Right renal pelvis (tissue), 4 donors: ENCODE measurements around the gene SINHCAF. TPM values are rescaled to one million over a fixed set of nuclear protein-coding genes. Genes with fewer than 3 reads are reported as not detected.
A peak's percentile ranks its signal among the peaks of the same experiment; 100 is the strongest.

ENCODE experiments used
- DNase-seq, 4 donors: peaks; one replicate each; pipeline ENCODE4 v3.0.0-alpha.2; 2013; ENCODE audit warnings: low read depth in 4 of 4, low spot score in 3 of 4, missing footprints in 1 of 4
- polyA plus RNA-seq, 4 donors: library from polyadenylated mRNA; unstranded; fragments of 120-200 nt; gene quantifications; one replicate each; pipeline ENCODE4 v1.2.1, GENCODE V29; 2013; ENCODE audit not compliant: insufficient read length in 4 of 4

Gene SINHCAF
- polyA plus RNA-seq, 4 donors: 258 to 308 (median 277) TPM

DNA sequence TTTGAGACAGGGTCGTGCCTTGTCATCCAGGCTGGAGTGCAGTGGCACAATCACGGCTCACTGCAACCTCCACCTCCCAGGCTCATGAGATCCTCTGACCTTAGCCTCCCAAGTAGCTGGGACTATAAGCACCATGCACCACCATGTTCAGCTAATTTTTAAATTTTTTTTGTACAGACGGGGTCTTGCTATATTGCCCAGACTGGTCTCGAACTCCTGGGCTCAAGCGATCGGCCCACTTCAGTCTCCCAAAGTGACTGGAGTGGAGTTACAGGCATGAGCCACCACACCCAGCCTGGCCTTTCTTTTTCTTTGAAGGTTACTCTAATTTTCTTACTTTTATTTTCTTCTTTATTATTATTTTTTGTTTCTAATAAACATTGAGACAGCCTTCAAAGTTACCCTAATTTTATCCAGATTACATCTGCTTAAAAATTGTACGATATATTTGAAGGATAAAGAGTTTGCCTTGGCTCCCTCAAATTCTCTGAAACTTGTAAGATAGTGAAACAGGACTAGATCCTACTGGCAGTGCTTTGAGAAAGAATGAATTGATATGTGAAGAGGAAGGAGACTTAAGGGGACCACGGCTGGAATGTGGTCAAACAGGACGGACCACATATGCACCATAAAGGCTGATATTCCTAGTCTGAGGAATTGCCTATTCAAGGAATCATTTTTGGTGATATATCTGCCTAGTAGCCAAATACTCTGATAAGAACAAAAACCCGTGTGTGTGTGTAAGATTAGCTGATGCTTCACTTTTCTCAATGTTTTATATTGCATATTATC is 14.1 kb upstream of the SINHCAF start:
- DNase-seq: no peak

DNA sequence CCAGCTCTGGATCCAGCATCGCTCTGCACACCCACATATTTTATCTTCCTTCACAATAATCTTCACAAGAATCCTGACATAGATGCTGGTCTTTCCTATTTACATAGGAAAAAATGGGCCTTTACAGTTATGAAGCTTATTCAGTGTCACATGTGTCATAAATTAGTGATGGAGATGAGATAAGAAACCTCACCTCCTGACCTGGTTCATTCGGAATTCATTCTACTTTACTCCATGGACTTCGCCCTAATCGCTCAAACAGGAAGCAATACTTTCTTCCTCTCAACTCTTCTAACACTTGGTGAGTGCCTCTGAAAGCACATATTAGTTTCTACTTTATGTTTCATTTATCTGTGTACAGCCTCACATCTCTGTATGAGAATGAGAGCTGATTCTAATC is 12.0 kb upstream of the SINHCAF start:
- DNase-seq: no peak

GRCh38 chr12:31331242-31331641 is 5.3 kb upstream of the SINHCAF start:
- DNase-seq: no peak

DNA sequence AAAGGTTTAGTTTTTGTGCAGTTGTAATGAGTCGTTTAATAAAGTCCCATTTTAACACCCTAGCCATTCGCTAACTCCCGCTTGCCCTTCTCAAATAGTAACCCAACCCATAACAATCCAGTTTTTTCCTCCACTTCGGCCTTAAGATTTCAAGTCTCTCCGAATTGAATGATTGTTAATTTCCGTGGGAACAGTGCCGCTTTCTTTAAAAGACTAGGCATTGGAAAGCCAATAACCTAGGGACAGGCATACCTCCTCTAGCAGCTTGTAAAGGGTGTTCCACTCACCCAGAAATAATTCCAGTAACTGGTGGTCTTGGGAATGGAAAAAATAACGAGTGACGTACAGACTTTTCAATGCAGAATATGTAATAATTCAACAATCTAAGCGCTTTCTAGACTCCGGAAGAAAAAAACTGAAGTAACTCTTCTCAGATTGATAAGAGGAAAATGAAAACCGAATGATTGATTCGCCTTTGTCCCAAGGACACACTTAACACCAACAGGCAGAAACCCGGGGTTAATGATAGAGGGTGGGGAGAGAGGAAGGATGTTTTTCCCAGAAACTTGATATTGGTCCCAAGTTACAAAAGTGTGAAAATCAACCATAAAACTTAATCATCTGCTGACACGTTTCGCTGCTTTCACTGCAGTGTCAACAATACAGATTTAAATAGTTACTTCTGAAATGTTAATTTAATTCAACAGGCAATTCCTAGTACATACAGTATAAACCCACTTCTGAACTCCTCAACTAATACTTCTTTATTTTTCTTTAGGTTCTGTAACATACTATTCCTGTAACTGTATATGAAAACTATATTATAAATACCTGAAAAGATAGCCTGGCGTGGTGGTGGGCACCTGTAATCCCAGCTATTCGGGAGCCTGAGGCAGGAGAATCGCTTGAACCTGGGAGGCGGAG is 1.0 kb upstream of the SINHCAF start:
- DNase-seq: peak in 2 of 4 donors; percentile 40 to 43

- DNase-seq: no peak
Observed at GRCh38 chr12:31325524-31325875, 450 bp downstream of the SINHCAF start.

DNA sequence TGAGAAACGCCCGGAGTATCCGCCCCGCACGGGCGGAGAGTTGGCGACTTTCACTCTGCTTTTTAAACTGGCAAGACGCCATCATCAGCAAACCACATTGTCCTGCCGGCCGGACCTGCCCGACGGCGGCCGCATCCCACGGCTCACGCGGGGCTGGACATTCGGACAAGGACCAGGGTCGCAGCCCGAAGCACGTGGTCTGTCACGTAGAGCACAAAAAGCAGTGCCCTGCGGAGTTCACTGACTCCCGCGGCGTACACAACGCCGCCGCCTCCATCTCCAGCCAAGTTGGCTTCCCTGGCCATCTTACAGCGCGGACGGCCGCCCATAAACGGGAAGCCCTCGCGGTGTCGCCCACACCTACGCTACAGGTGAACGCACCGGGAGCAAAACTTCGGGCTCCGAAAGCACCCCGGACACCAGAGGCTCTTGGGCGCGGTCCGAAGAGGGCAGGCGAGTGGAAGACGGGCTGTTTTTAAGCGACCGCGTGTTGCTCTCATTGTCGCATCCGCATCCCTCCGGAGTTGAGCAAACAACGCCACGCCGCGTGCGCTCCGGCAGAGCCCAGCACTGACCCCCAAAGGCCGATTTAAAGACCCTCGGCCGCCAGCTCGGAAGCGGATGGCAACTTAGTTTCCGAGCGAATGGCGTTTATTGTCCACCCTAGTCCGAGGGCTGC is 966 bp downstream of the SINHCAF start:
- peak in 2 of 4 donors; percentile 20 to 61 for DNase-seq

GRCh38 chr12:31324116-31324844 is 1.7 kb downstream of the SINHCAF start:
- peak in 3 of 4 donors; percentile 54 to 68 (median 57) for DNase-seq

- DNase-seq: peak in 1 of 4 donors; percentile 24
Observed at GRCh38 chr12:31323391-31324115, 2.4 kb downstream of the SINHCAF start.

DNA sequence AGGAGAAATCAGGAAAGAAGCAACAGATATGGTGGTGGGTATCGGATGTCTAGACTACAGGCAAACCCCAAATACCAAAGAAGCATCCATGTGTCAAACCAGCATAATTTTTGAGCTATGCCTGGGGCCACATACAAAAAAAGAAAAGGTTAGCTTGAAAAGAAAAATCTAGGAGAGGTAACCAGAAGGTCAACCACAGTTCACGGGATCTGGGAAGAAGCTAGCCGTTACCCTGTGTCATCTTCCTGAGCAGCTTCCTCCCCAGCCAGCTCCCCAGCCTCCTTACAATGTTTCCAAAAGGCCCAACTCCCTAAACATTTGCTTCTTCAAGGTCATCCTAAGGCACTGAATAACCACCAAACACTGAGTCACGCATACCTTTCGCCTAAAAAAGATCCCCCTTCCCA is 3.1 kb downstream of the SINHCAF start:
- peak in 1 of 4 donors; percentile 29 for DNase-seq

GRCh38 chr12:31321897-31322228 is 4.1 kb downstream of the SINHCAF start:
- no peak for DNase-seq

- no peak for DNase-seq
Observed at GRCh38 chr12:31321186-31321896, 4.6 kb downstream of the SINHCAF start.

DNA sequence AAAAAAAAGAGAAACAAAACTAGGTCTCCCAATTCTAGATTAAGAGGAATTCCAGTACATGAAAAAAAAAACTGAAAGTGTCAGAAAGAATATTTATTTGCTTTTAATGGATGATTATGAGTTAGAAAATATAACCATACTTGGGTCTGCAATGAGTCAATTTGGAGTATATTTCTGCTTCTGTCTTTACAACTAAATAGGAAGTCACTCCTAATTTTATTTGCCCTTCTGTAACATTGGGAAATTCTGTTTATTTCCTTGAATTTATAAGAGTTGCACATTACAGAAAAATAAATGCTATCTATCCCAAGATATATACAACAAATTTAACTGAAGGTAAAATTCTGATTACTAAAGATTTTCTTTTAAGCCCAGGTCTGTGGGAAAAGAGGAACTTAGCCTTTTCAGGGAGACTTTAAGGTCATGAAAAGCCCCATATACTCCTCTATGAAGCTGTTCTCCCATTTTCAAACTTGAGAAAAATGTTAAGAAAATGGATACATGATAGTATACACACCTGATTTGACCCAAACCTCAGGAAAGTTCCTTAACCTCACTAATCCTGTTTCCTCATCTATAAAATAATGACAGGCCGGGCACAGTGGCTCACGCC is 7.2 kb downstream of the SINHCAF start:
- no peak for DNase-seq

- DNase-seq: peak in 1 of 4 donors; percentile 22
Observed at GRCh38 chr12:31317471-31318395, 8.2 kb downstream of the SINHCAF start.

GRCh38 chr12:31316891-31317290 is 9.1 kb downstream of the SINHCAF start:
- DNase-seq: no peak

- DNase-seq: no peak
Observed at GRCh38 chr12:31315784-31316465, 10.0 kb downstream of the SINHCAF start.

DNA sequence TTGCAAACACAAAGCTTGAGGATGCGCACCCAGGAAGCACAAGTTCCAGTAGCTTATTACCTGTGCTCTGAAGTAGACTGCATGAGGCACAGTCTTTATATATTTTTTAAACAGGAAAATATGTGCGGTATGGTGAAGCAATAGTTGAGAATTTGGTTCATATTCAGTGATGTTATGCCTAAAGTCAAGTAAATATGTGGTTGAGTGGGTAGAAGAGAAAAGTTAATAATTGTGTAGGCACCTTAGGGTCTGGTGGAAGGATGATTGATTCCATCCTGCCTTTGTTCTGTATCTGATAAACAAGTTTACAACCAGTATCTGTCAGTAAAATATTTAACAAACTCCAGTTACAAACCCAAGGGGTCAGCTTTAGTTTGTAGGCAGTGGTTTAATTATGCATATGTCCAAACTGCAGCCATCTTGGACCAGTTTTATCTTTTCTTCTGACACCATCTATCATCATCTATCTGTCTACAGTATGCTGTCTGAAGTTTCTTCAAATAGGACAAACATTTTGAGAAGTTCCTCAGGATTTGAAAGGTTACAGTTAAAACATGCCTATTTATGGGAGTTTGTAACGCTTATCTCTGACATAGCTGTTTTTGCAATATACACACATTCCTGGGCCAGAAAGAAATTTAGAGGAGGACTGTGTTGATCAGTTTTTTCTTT is 10.8 kb downstream of the SINHCAF start:
- no peak for DNase-seq

- DNase-seq: no peak
Observed at GRCh38 chr12:31312431-31312830, 13.5 kb downstream of the SINHCAF start.
